HG03108 (cell line): ENCODE measurements around the gene SPNS2.

Experiments
- ATAC-seq: cut with Tn5 transposase; IDR thresholded peaks from one replicate; pipeline ENCODE4 v1.9.1; 2021; ENCODE audit warnings: moderate library complexity; ENCODE audit not compliant: unreplicated experiment

The SPNS2 gene

GRCh38 chr17:4518901-4519300 is 20.2 kb downstream of the SPNS2 start:
- no peak for ATAC-seq

GRCh38 chr17:4519361-4519788 is 20.7 kb downstream of the SPNS2 start:
- no peak for ATAC-seq

DNA sequence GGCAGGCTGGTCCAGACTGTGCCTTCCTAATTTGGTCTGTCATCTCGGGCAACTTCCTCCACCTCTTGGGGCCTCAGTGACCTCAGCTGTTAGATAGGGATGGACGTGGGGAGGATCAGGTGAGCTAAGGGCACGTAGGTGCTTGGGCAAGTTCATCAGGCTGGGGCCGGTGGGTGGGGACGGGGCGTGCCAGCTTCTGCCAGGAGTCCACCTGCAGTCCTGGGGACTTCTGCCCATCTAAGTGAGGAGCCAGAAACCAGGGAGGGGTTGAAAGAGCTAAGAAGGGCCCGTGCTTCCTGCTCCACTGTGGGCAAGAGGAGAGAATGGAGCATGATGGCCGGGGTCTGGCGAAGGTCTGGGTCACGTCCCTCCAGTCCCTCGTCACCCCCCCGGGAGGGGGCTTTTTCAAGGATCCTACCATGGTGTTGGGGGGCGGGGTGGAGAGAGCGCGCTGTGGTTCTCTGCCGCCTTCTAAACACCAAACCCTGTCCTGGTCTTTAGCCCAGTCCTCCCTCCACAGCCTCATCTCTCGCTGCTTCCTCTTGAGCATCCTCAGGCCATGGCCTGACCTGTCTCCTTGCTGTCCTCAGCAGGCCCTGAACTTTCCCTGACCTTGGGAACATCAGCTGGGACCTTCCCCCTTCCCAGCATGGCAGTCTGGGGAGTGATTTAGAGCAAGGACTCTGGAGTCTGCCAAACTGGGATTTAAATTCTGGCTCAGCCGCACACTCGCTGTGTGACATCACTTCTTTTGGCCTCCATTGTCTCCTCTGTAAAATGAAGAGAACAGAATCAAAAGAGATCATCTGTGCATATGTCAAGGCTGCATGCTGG is 21.6 kb downstream of the SPNS2 start:
- ATAC-seq = no peak

DNA sequence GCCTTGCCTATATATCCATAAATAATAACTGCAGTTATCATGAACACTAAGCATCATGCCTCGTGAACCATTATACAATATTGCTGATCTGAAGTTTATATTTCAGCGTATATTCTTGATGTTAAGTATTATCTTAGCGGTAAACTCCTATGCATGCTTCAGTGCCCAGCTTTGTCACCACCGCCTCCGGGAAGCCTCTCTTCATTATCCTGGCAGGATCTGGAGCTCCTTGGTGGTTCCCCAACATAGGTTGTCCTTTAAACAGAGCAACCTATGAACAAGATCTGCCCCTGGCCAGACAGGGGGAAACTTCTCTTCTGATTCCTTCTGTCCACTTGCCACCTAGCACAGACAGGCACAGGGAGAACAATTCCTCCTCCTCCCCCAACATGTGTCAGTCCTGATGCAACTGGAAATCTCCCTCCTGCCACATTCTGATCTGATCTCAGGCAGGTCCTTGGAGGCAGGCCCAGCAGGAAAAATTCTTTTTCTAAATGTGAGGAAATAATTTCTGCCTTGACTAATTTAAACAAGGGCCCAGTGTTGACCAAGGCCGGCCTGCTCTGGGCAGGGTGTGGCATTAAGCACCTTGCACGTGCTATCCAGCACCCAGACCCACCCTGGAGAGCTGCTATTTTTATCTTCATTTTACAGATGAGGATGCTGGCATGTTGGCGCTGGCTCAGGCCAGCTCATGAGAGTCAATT is 22.4 kb downstream of the SPNS2 start:
- ATAC-seq = no peak

- no peak for ATAC-seq
These were observed 24.0 kb downstream of the SPNS2 start for GRCh38 chr17:4522661-4523060.

DNA sequence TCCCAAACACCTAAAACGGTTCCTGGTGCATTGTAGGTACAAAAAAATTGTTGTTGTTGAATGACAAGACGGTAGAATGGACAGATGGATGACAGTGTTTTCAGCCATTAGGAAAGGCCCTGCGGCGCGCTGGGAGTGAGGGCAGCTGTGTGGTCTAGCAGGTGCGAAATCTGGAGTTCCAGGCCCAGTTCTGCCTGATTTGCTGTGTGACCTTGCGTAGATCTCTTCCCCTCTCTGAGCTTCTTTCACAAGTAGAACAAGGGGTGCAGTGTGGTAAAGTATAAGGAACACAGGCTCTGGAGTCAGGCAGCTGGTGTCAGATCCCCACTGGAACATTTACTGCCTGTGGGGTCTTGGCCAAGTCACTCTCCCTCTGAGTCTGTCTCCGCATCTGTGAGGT is 25.3 kb downstream of the SPNS2 start:
- no peak for ATAC-seq

DNA sequence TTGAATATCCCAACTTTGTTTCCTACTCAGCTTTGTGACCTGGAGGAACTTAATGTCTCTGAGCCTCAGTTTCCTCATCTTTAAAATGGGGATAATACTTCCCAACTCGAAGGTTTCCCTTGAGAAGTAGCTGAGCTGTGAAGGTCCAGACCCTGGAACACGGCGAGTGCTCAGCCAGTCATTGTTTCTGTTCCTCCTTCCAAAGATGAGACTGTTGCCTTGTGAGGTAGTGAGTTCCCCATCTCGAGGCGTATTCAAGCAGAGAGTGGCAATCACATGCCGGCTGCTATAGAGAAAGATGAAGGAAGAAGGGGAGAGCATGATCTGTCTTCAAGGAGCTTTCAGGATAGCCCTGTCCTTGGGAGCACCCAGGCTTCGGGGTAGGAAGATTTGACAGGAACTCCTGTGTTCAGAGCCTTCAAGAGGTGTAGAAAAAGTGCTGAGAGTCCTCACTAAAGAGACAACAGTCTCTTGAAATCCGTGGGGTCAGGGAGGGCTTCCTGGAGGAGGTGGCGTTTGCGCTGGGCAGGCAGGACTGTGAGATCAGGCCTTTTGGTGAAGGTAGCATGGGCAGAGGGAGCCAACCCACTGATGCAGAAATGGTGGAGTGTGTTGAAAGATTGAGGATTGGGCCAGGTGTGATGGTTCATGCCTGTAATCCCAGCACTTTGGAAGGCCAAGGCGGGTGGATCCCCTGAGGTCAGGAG is 27.2 kb downstream of the SPNS2 start:
- ATAC-seq = no peak

- no peak for ATAC-seq
These were observed 28.5 kb downstream of the SPNS2 start for GRCh38 chr17:4527134-4527533.

GRCh38 chr17:4527566-4528125 is 29.0 kb downstream of the SPNS2 start:
- no peak for ATAC-seq

DNA sequence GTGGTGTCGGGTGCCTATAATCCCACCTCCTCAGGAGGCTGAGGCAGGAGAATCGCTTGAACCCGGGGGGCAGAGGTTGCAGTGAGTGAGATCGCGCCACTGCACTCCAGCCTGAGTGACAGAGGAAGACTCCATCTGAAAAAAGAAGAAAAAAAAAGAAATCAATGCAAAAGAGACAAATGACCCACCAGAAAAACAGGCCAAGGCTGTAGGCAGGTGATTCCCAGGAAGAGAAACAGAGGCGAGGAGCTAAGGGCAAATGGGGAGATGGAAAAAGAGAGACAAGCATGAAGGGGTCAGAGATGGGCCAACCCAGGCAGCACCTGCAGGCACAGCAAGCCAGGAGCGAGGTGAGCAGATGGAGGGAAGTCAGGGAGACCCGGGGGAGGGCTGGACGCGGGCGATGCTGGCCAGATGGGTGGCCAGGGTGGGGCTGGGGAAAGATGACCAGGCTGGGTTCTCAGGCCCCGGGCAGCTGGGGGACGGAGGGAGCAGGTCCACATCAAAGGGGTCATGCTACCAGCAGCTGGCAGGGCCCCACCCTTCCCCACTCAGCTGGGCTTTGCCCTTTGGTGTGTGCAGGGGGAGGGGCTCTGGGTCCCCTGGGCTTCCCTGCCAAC is 31.0 kb downstream of the SPNS2 start:
- ATAC-seq = no peak

- ATAC-seq = no peak
These were observed 32.4 kb downstream of the SPNS2 start for GRCh38 chr17:4530799-4531730.

GRCh38 chr17:4531988-4532736 is 33.5 kb downstream of the SPNS2 start:
- no peak for ATAC-seq

DNA sequence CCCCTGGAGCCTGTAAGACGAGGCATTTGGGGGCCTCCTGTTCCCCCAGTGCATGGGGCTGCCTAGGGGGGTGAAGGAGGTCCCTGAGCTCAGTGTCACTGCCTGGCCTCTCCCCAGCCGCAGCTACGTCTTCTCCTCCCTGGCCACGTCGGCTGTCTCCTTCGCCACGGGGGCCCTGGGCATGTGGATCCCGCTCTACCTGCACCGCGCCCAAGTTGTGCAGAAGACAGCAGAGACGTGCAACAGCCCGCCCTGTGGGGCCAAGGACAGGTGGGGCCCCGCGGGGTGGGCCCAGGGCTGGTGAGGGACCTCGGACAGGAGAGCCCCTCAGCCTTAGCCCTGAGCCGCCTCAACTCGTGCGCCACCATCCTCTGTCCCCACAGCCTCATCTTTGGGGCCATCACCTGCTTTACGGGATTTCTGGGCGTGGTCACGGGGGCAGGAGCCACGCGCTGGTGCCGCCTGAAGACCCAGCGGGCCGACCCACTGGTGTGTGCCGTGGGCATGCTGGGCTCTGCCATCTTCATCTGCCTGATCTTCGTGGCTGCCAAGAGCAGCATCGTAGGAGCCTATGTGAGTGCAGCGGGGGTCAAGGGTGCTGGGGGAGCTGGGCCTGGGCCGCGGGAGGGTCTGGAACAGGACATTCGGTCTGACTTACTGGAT is 34.3 kb downstream of the SPNS2 start:
- no peak for ATAC-seq

- no peak for ATAC-seq
These were observed 35.1 kb downstream of the SPNS2 start for GRCh38 chr17:4533523-4534504.

GRCh38 chr17:4534515-4534914 is 35.8 kb downstream of the SPNS2 start:
- no peak for ATAC-seq

GRCh38 chr17:4534928-4535666 is 36.4 kb downstream of the SPNS2 start:
- no peak for ATAC-seq
